HCT116 (cell line): Measurements from ENCODE around the gene MRM1. TPM values are rescaled to one million over a fixed set of nuclear protein-coding genes. Genes with fewer than 3 reads are reported as not detected.

Source experiments
- ATAC-seq: fragments of 200-7000 bp; cut with Tn5 transposase; 2 replicates; pipeline ENCODE4 v1.9.1; 2020; ENCODE audit warnings: mild to moderate bottlenecking, moderate library complexity
- BruUV-seq: library from RNA; stranded (reverse); fragments of 400-500 nt; replicated peaks from 2 replicates; lab custom pipeline; 2021; lab: Mats Ljungman, UMichigan
- CTCF ChIA-PET: fragments of 300-600 bp; sonication (Branson Sonifier 250); formaldehyde crosslinking; loops from one replicate; lab custom pipeline; 2021; ENCODE audit warnings: antibody characterized with exemption; lab: Charles Lee
- POLR2A ChIA-PET: fragments of 300-600, 350-600 bp; sonication (Branson Sonifier 250); formaldehyde crosslinking; loops from one replicate; lab custom pipeline; 2021; ENCODE audit warnings: antibody characterized with exemption; lab: Charles Lee
- RAD21 ChIA-PET, 2 experiments: fragments of 300-600 bp; sonication (Branson Sonifier 250); formaldehyde crosslinking; loops; one replicate each; lab custom pipeline; 2023; ENCODE audit warnings: low total read pairs in 2 of 2; ENCODE audit not compliant: uncharacterized antibody in 2 of 2, unreplicated experiment in 2 of 2, low non-redundant PET in 1 of 2; lab: Charles Lee
- DNase-seq: peaks from one replicate; pipeline ENCODE4 v3.0.0-alpha.2; 2010; ENCODE audit warnings: low read depth, low spot score
- H2AFZ ChIP-seq: fragments of 200-600 bp; shearing (Covaris generic), sonication (generic); 2 replicates; pipeline ENCODE4 v1.6.1; 2017; ENCODE audit warnings: low read depth, mixed run types, mixed read lengths, antibody characterized with exemption, low read length; ENCODE audit not compliant: poor library complexity, severe bottlenecking
- H3K27ac ChIP-seq: 2 replicates; pipeline ENCODE4 v1.5.1; 2012; ENCODE audit warnings: low read depth, low read length
- H3K27me3 ChIP-seq: fragments of 200-600 bp; sonication (generic); 2 replicates; pipeline ENCODE4 v1.6.1; 2016; ENCODE audit warnings: mixed run types, low read length, mixed read lengths; ENCODE audit not compliant: insufficient read depth
- H3K36me3 ChIP-seq, 2 experiments: fragments of 200-500 bp in 1 of 2; fragments of 200-600 bp in 1 of 2; sonication (Bioruptor generic) in 1 of 2; sonication (generic) in 1 of 2; 2 replicates each; pipeline versions ENCODE4 v1.5.1 to v1.6.1; 2014 to 2016; ENCODE audit warnings: low read length in 2 of 2, inconsistent platforms in 1 of 2, mixed read lengths in 1 of 2, mixed run types in 1 of 2; ENCODE audit not compliant: insufficient read depth in 2 of 2, control insufficient read depth in 1 of 2
- H3K4me1 ChIP-seq, 2 experiments: fragments of 200-600 bp in 1 of 2; sonication (generic) in 1 of 2; 2 replicates each; pipeline versions ENCODE4 v1.5.1 to v1.6.1; 2012 to 2017; ENCODE audit warnings: low read length in 2 of 2, inconsistent platforms in 1 of 2, mild to moderate bottlenecking in 1 of 2, mixed read lengths in 1 of 2, mixed run types in 1 of 2, moderate library complexity in 1 of 2; ENCODE audit not compliant: insufficient read depth in 2 of 2, control insufficient read depth in 1 of 2
- H3K4me2 ChIP-seq: fragments of 200-600 bp; sonication (generic); 2 replicates; pipeline ENCODE4 v1.6.1; 2017; ENCODE audit warnings: mixed run types, low read length, mixed read lengths
- H3K4me3 ChIP-seq, 2 experiments: fragments of 200-600 bp in 1 of 2; sonication (generic) in 1 of 2; replicated peaks in 1 of 2; 2 replicates each; pipeline ENCODE4 v1.5.1; 2011 to 2016; ENCODE audit warnings: low read length in 2 of 2, control low read depth in 1 of 2, low read depth in 1 of 2, mild to moderate bottlenecking in 1 of 2, mixed read lengths in 1 of 2, mixed run types in 1 of 2
- H3K79me2 ChIP-seq: fragments of 200-600 bp; sonication (generic); 2 replicates; pipeline ENCODE4 v1.6.1; 2017; ENCODE audit warnings: mild to moderate bottlenecking, mixed run types, low read length, moderate library complexity, mixed read lengths; ENCODE audit not compliant: insufficient read depth
- H3K9ac ChIP-seq: fragments of 200-600 bp; sonication (generic); 2 replicates; pipeline ENCODE4 v1.6.1; 2016; ENCODE audit warnings: low read length, mixed read lengths
- H3K9me2 ChIP-seq: fragments of 200-600 bp; sonication (generic), shearing (Covaris generic); 2 replicates; pipeline ENCODE4 v1.6.1; 2017; ENCODE audit warnings: mixed run types, mild to moderate bottlenecking, moderate library complexity; ENCODE audit not compliant: insufficient read depth
- H3K9me3 ChIP-seq, 2 experiments: fragments of 200-500 bp in 1 of 2; fragments of 200-600 bp in 1 of 2; sonication (Bioruptor generic) in 1 of 2; sonication (generic) in 1 of 2; 2 replicates each; pipeline ENCODE4 v1.6.1; 2014 to 2017; ENCODE audit warnings: low read length in 2 of 2, mixed read lengths in 2 of 2, inconsistent platforms in 1 of 2, low read depth in 1 of 2, mild to moderate bottlenecking in 1 of 2, mixed run types in 1 of 2, moderate library complexity in 1 of 2; ENCODE audit not compliant: control insufficient read depth in 1 of 2, insufficient read depth in 1 of 2
- H4K20me1 ChIP-seq: fragments of 200-600 bp; sonication (generic), shearing (Covaris generic); 2 replicates; pipeline ENCODE4 v1.6.1; 2017; ENCODE audit warnings: mixed run types, mild to moderate bottlenecking, moderate library complexity; ENCODE audit not compliant: insufficient read depth
- ATF3 ChIP-seq: IDR thresholded peaks from 2 replicates; pipeline ENCODE4 v1.6.1; 2012
- CBX3 ChIP-seq: IDR thresholded peaks from 2 replicates; pipeline ENCODE4 v1.6.1; 2012; ENCODE audit warnings: low read depth
- CEBPB ChIP-seq: IDR thresholded peaks from 2 replicates; pipeline ENCODE4 v1.6.1; 2012; ENCODE audit warnings: low read depth
- CTCF ChIP-seq, 3 experiments: fragments of 200-600 bp in 1 of 3; sonication (generic) in 1 of 3; IDR thresholded peaks in 2 of 3; conservative IDR thresholded peaks in 1 of 3; 2 replicates each; pipeline ENCODE4 v1.5.1; 2012 to 2017; ENCODE audit warnings: low read depth in 2 of 3, low read length in 2 of 3, antibody characterized with exemption in 1 of 3, borderline replicate concordance in 1 of 3, control low read depth in 1 of 3, mild to moderate bottlenecking in 1 of 3, mixed read lengths in 1 of 3, mixed run types in 1 of 3, moderate library complexity in 1 of 3; ENCODE audit not compliant: insufficient read depth in 1 of 3
- EGR1 ChIP-seq: IDR thresholded peaks from 2 replicates; pipeline ENCODE4 v1.6.1; 2012; ENCODE audit warnings: low read depth
- ELF1 ChIP-seq: IDR thresholded peaks from 2 replicates; pipeline ENCODE4 v1.6.1; 2012; ENCODE audit warnings: low read depth, borderline replicate concordance
- FOSL1 ChIP-seq: IDR thresholded peaks from 2 replicates; pipeline ENCODE4 v1.6.1; 2012; ENCODE audit warnings: low read depth
- JUND ChIP-seq: IDR thresholded peaks from 2 replicates; pipeline ENCODE4 v1.6.1; 2012
- MAX ChIP-seq: IDR thresholded peaks from 2 replicates; pipeline ENCODE4 v1.6.1; 2012
- POLR2A ChIP-seq: IDR thresholded peaks from 2 replicates; pipeline ENCODE4 v1.7.0; 2011; ENCODE audit warnings: borderline replicate concordance; ENCODE audit not compliant: insufficient read depth, insufficient read length; ENCODE audit errors: extremely low read depth
- POLR2AphosphoS5 ChIP-seq: IDR thresholded peaks from 2 replicates; pipeline ENCODE4 v1.6.1; 2011; ENCODE audit warnings: mild to moderate bottlenecking, low read depth, low read length, moderate library complexity
- RAD21 ChIP-seq: IDR thresholded peaks from 2 replicates; pipeline ENCODE4 v1.6.1; 2012; ENCODE audit warnings: low read depth, mild to moderate bottlenecking
- REST ChIP-seq: IDR thresholded peaks from 2 replicates; pipeline ENCODE4 v1.6.1; 2012; ENCODE audit warnings: low read depth
- SIN3A ChIP-seq: IDR thresholded peaks from 2 replicates; pipeline ENCODE4 v1.6.1; 2012; ENCODE audit warnings: low read depth
- SP1 ChIP-seq: IDR thresholded peaks from 2 replicates; pipeline ENCODE4 v1.6.1; 2012; ENCODE audit warnings: low read depth
- SRF ChIP-seq: IDR thresholded peaks from 2 replicates; pipeline ENCODE4 v1.6.1; 2012; ENCODE audit warnings: low read depth
- TCF7L2 ChIP-seq: IDR thresholded peaks from 2 replicates; pipeline ENCODE4 v1.7.0; 2011; ENCODE audit warnings: borderline replicate concordance, inconsistent platforms; ENCODE audit not compliant: insufficient read depth, insufficient read length; ENCODE audit errors: extremely low read depth
- YY1 ChIP-seq: IDR thresholded peaks from 2 replicates; pipeline ENCODE4 v1.6.1; 2011; ENCODE audit warnings: low read length, low read depth, moderate library complexity, mild to moderate bottlenecking; ENCODE audit not compliant: insufficient replicate concordance; ENCODE audit errors: extremely low read depth
- ZNF274 ChIP-seq: fragments of 200-500 bp; sonication (Bioruptor generic); IDR thresholded peaks from 2 replicates; pipeline ENCODE4 v1.6.1; 2014; ENCODE audit warnings: mild to moderate bottlenecking, low read depth, low read length, inconsistent platforms
- intact Hi-C: fragments of 100-400 bp; cut with micrococcal nuclease; formaldehyde crosslinking; loops from 2 replicates; pipeline ENCODE4 v1.10.0; 2022
- total RNA-seq: library from RNA; stranded (reverse); gene quantifications from one replicate; pipeline ENCODE4 v1.2.1, GENCODE V29; 2021; ENCODE audit not compliant: unreplicated experiment

MRM1 gene
- total RNA-seq, 1 experiment from 2014 or later, result 14.5 TPM

- TF ChIP-seq ATF3 (no peak), FOSL1 (no peak), MAX (no peak), ELF1 (no peak), TCF7L2 (no peak)
- TF ChIP-seq, all 23 proteins: peak for 0
Observed at GRCh38 chr17:36641331-36641876, 40.0 kb downstream of the MRM1 start (continued).

GRCh38 chr17:36641877-36642845 is 40.8 kb downstream of the MRM1 start:
- intact Hi-C loops, result no loop called here
- RAD21 ChIA-PET, result no interaction called here
- no peak for ATAC-seq
- H4K20me1 ChIP-seq, result no peaks in the 10 kb centered on the region
- no peak overlapping the region for H3K4me3 ChIP-seq
- no TSS peak for BruUV-seq
- POLR2A ChIA-PET, result no interaction called here
- TF ChIP-seq YY1, result no peak
- TF ChIP-seq SP1, result no peak
- TF ChIP-seq ZNF274, result no peak
- TF ChIP-seq CBX3, result no peak
- no peak for TF ChIP-seq POLR2AphosphoS5
- TF ChIP-seq CEBPB, result no peak
- no peak for TF ChIP-seq JUND
- TF ChIP-seq REST, result no peak
- no peak for TF ChIP-seq ATF3
- no peak for TF ChIP-seq EGR1
- TF ChIP-seq SIN3A, result no peak
- TF ChIP-seq POLR2A, result no peak
- TF ChIP-seq CTCF (IDR thresholded peaks at IDR 0.05 in 2 of 3, conservative IDR thresholded peaks at IDR 0.05 in 1 of 3; ENCODE audit: borderline replicate concordance in 1 of 3, insufficient read depth in 1 of 3, low read depth in 2 of 3, low read length in 2 of 3), result no peak
- no peak for TF ChIP-seq RAD21
- TF ChIP-seq SRF, result no peak
- no peak overlapping the region for H3K27ac ChIP-seq
- H3K9ac ChIP-seq, result no peak overlapping the region
- no peaks in the 10 kb centered on the region for H3K4me1 ChIP-seq
- CTCF ChIA-PET, result no interaction called here
- H3K9me3 ChIP-seq, result no peaks in the 10 kb centered on the region
- H3K9me2 ChIP-seq, result no peaks in the 10 kb centered on the region
- H3K79me2 ChIP-seq, result no peaks in the 10 kb centered on the region
- H3K4me2 ChIP-seq, result no peak overlapping the region
- no peak for DNase-seq
- no peak overlapping the region for H2AFZ ChIP-seq
- no peaks in the 10 kb centered on the region for H3K27me3 ChIP-seq
- H3K36me3 ChIP-seq, result no peaks in the 10 kb centered on the region
